KMS-11 (cell line): ENCODE measurements around the gene CDH13.

ENCODE experiments used
- H2AFZ ChIP-seq: fragments of 200-600 bp; sonication (generic); 2 replicates; pipeline ENCODE4 v1.6.1; 2016; ENCODE audit warnings: antibody characterized with exemption, mixed run types, low read depth
- H3K27ac ChIP-seq: fragments of 200-600 bp; sonication (generic); 2 replicates; pipeline ENCODE4 v1.6.1; 2016; ENCODE audit warnings: mild to moderate bottlenecking, mixed run types
- H3K27me3 ChIP-seq: fragments of 200-600 bp; sonication (generic); 2 replicates; pipeline ENCODE4 v1.6.1; 2017; ENCODE audit warnings: mild to moderate bottlenecking, low read depth, mixed run types, moderate library complexity; ENCODE audit not compliant: insufficient read depth
- H3K36me3 ChIP-seq: fragments of 200-600 bp; sonication (generic); 2 replicates; pipeline ENCODE4 v1.6.1; 2017; ENCODE audit warnings: mild to moderate bottlenecking, mixed run types; ENCODE audit not compliant: insufficient read depth
- H3K4me1 ChIP-seq: fragments of 200-600 bp; sonication (generic); 2 replicates; pipeline ENCODE4 v1.6.1; 2016; ENCODE audit warnings: mild to moderate bottlenecking, low read depth, mixed run types; ENCODE audit not compliant: poor library complexity, severe bottlenecking
- H3K4me2 ChIP-seq: fragments of 200-600 bp; sonication (generic); 2 replicates; pipeline ENCODE4 v1.7.0; 2016; ENCODE audit warnings: mild to moderate bottlenecking, mixed run types
- H3K4me3 ChIP-seq: fragments of 200-600 bp; sonication (generic); IDR thresholded peaks from 2 replicates; pipeline ENCODE4 v1.6.1; 2017; ENCODE audit warnings: low read depth, low read length, mixed read lengths; ENCODE audit not compliant: insufficient read depth
- H3K79me2 ChIP-seq: fragments of 200-600 bp; sonication (generic); 2 replicates; pipeline ENCODE4 v1.6.1; 2016; ENCODE audit warnings: low read depth, mixed run types; ENCODE audit not compliant: insufficient read depth
- H3K9ac ChIP-seq: fragments of 200-600 bp; sonication (generic); 2 replicates; pipeline ENCODE4 v1.6.1; 2016; ENCODE audit warnings: mild to moderate bottlenecking, mixed run types
- H4K20me1 ChIP-seq: fragments of 200-600 bp; sonication (generic); 2 replicates; pipeline ENCODE4 v1.6.1; 2016; ENCODE audit warnings: mild to moderate bottlenecking, mixed run types; ENCODE audit not compliant: insufficient read depth
- TF ChIP-seq, protein P1 (sequence below): fragments of 200-600 bp; sonication (generic); conservative IDR thresholded peaks from 2 replicates; pipeline ENCODE4 v1.6.1; 2017; ENCODE audit warnings: low read depth, mild to moderate bottlenecking, antibody characterized with exemption, low read length, moderate library complexity, mixed read lengths

Gene CDH13

DNA sequence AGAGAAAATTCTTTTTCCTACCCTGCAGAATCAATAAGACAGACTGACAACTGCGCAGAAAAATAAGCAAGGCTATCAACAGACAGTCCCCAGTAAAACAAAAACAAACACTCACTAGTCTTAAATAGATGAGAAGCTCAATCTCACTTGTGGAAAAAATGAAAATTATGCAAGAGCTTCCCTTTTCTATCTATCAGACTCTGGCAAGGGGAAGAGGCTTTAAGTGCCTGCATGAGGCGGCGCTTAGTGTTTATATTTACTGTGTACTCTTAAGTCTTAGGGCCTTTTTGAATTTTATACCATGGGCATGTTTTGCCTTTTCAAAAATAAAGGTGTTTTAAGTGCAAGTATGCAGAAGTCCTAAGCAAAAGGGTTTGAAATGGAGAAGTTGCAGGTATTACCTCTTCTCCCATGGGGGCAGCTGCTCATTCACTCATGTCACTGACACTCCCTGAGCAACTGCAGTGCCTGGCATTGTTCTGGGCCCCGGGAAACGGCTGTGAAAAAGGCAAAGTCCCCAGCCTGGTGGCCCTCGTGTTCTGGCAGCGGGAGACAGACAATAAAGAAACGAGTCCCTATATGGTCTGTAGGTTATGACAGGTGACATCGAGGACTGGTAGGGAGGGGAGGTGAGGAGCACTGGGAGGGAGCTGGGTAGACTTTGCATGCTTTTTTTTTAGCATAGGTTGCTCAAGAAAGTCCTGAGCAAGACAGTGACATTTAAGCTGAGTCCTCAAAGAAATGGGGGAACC is 1216.2 kb downstream of the CDH13 start:
- TF ChIP-seq, protein P1, sequence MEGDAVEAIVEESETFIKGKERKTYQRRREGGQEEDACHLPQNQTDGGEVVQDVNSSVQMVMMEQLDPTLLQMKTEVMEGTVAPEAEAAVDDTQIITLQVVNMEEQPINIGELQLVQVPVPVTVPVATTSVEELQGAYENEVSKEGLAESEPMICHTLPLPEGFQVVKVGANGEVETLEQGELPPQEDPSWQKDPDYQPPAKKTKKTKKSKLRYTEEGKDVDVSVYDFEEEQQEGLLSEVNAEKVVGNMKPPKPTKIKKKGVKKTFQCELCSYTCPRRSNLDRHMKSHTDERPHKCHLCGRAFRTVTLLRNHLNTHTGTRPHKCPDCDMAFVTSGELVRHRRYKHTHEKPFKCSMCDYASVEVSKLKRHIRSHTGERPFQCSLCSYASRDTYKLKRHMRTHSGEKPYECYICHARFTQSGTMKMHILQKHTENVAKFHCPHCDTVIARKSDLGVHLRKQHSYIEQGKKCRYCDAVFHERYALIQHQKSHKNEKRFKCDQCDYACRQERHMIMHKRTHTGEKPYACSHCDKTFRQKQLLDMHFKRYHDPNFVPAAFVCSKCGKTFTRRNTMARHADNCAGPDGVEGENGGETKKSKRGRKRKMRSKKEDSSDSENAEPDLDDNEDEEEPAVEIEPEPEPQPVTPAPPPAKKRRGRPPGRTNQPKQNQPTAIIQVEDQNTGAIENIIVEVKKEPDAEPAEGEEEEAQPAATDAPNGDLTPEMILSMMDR, result no peak
- Histone ChIP-seq H3K27ac (no peak overlapping the region), H3K4me1 (no peaks in the 10 kb centered on the region), H3K4me3 (no peak overlapping the region), H3K27me3 (no peaks in the 10 kb centered on the region), H2AFZ (no peak overlapping the region), H3K79me2 (no peaks in the 10 kb centered on the region), H4K20me1 (no peaks in the 10 kb centered on the region), H3K9ac (no peak overlapping the region), H3K36me3 (no peaks in the 10 kb centered on the region), H3K4me2 (no peak overlapping the region)

DNA sequence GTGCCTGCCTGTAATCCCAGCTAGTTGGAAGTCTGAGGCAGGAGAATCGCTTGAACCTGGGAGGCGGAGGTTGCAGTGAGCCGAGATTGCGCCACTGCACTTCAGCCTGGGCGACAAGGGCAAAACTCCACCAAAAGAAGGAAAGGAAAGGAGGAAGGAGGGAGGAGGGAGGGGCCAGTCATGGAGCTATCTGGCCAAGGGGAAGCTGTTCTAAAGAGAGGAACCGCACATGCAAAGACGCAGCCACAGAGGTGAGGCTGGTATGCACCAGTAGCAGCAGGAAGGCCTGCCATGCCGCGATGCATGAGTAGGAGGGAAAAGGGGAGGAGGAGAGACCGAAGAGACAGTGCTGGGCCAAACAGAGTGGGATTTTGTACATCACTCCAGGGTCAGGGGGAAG is 1216.9 kb downstream of the CDH13 start:
- H3K36me3 ChIP-seq, result no peaks in the 10 kb centered on the region
- no peak overlapping the region for H3K9ac ChIP-seq
- H3K79me2 ChIP-seq, result no peaks in the 10 kb centered on the region
- no peak overlapping the region for H3K4me3 ChIP-seq
- H3K27ac ChIP-seq, result no peak overlapping the region
- H3K27me3 ChIP-seq, result no peaks in the 10 kb centered on the region
- H4K20me1 ChIP-seq, result no peaks in the 10 kb centered on the region
- H3K4me2 ChIP-seq, result no peak overlapping the region
- H3K4me1 ChIP-seq, result no peaks in the 10 kb centered on the region
- TF ChIP-seq, protein P1, result no peak
- H2AFZ ChIP-seq, result no peak overlapping the region

DNA sequence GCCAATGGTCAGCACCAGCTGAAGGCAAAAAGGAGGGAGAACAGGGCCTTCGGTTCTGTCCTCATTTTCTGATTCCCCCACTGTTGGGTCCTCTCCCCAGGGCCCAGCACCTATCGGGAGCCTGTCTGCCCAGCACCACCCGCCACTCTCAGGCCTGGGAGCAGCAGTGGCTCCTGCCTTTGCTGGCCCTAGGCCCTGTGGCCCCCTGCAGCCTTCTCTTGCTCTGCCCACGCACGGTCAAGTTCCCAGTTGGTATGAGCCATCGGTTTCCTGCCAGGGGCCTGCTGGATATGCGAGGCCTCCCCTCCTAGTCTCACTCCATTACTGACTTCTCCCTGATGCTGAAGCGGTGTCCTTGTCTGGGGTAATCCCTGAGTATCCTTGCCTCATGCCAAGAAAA is 1218.5 kb downstream of the CDH13 start:
- no peak overlapping the region for H2AFZ ChIP-seq
- no peaks in the 10 kb centered on the region for H4K20me1 ChIP-seq
- TF ChIP-seq, protein P1, result no peak
- H3K4me2 ChIP-seq, result no peak overlapping the region
- no peaks in the 10 kb centered on the region for H3K27me3 ChIP-seq
- H3K4me1 ChIP-seq, result no peaks in the 10 kb centered on the region
- H3K4me3 ChIP-seq, result no peak overlapping the region
- no peak overlapping the region for H3K27ac ChIP-seq
- no peak overlapping the region for H3K9ac ChIP-seq
- no peaks in the 10 kb centered on the region for H3K36me3 ChIP-seq
- H3K79me2 ChIP-seq, result no peaks in the 10 kb centered on the region

DNA sequence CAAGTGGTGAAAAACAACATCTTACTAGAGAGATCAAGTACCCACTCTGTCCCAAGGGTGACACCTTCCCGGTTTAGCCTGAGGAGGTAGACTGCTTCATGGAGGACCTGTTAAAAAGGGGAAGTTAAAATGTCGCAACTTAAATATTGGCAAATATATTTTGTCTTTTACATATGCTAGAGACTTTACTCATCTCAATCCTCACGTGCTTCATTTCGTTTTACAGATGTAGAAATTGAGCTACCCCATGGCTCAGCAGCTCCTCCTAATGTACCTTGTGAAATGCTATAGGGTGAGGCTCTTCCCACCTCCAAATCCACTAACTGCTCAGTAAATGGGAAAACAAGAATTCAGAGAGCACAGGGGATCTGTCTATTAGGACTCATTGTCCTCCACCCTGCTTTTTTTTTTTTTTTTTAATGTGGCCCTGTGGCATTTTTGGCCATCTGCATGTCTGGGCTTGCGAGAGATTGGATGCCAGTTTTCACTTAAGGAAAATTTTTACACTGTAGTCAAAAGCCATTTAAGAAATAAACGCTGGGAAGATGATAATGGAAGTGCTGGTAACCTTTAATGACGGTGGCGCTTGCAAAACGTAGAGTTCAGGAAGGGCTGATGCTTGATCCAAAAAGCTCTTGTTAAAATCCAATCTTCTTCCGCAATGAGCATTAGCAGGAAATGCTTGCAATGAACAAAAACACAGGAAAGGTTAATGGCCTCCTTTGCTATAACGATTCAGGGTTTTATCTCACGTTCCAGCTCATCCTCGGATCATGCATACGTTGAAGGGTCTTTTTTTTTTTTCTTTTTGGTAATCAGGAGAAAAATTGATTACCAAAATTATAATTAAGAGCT is 1220.8 kb downstream of the CDH13 start:
- Histone ChIP-seq H2AFZ (no peak overlapping the region), H3K9ac (no peak overlapping the region), H4K20me1 (no peaks in the 10 kb centered on the region), H3K4me3 (no peak overlapping the region), H3K36me3 (no peaks in the 10 kb centered on the region), H3K4me1 (no peaks in the 10 kb centered on the region), H3K27ac (no peak overlapping the region), H3K79me2 (no peaks in the 10 kb centered on the region), H3K4me2 (no peak overlapping the region), H3K27me3 (no peaks in the 10 kb centered on the region)
- TF ChIP-seq, protein P1, result no peak
